NCI-H2227 (cell line): ENCODE measurements around the gene TAAR5.
"Not testable (repeated sequence)": the region's sequence is repeated elsewhere in the genome, so short reads cannot be mapped to it uniquely, and the experiment has no call there.

Source experiments
- DNase-seq: peaks from one replicate; lab custom pipeline; 2025; ENCODE audit not compliant: unreplicated experiment; lab: John Stamatoyannopoulos, UW

Gene TAAR5

GRCh38 chr6:132589454-132589853, at the start of gene TAAR5:
Gene TAAR5, minus strand, starts transcription at chr6:132589741. Its CDS starts 55 bp downstream, at chr6:132589686.
- DNase-seq: no peak

GRCh38 chr6:132637135-132637534, 47.6 kb upstream of the TAAR5 start:
- not testable (repeated sequence) for DNase-seq

- not testable (repeated sequence) for DNase-seq
These were observed 46.4 kb upstream of the TAAR5 start for GRCh38 chr6:132635906-132636305.

GRCh38 chr6:132635288-132635687, 45.7 kb upstream of the TAAR5 start:
- DNase-seq: not testable (repeated sequence)

GRCh38 chr6:132634796-132635195, 45.3 kb upstream of the TAAR5 start:
- DNase-seq: no peak

- DNase-seq: no peak
These were observed 43.8 kb upstream of the TAAR5 start for GRCh38 chr6:132633362-132633761.

- no peak for DNase-seq
These were observed 34.6 kb upstream of the TAAR5 start, which contains the start of gene TAAR2 for GRCh38 chr6:132624175-132624574. Gene TAAR2, minus strand, starts transcription at chr6:132624275. Its CDS starts 0 bp downstream, at chr6:132624275.

GRCh38 chr6:132623106-132623845, 33.7 kb upstream of the TAAR5 start:
- no peak for DNase-seq

GRCh38 chr6:132616677-132617076, 27.1 kb upstream of the TAAR5 start:
- no peak for DNase-seq

GRCh38 chr6:132614554-132614953, 25.0 kb upstream of the TAAR5 start:
- no peak for DNase-seq

GRCh38 chr6:132612449-132613108, 23.0 kb upstream of the TAAR5 start:
- no peak for DNase-seq

GRCh38 chr6:132611616-132612015, 22.1 kb upstream of the TAAR5 start:
- DNase-seq: no peak

GRCh38 chr6:132607544-132608233, 18.1 kb upstream of the TAAR5 start:
- DNase-seq: no peak

GRCh38 chr6:132604635-132605152, 15.2 kb upstream of the TAAR5 start:
- DNase-seq: no peak

GRCh38 chr6:132600900-132601299, 11.4 kb upstream of the TAAR5 start:
- not testable (repeated sequence) for DNase-seq

GRCh38 chr6:132598473-132598872, 8.9 kb upstream of the TAAR5 start:
- DNase-seq: no peak

GRCh38 chr6:132596201-132596600, 6.7 kb upstream of the TAAR5 start:
- DNase-seq: no peak

GRCh38 chr6:132592855-132593254, 3.3 kb upstream of the TAAR5 start:
- no peak for DNase-seq

GRCh38 chr6:132590362-132590761, 821 bp upstream of the TAAR5 start:
- no peak for DNase-seq

GRCh38 chr6:132587424-132587823, 2.1 kb downstream of the TAAR5 start:
- no peak for DNase-seq

- DNase-seq: no peak
These were observed 4.8 kb downstream of the TAAR5 start for GRCh38 chr6:132584698-132585097.

- DNase-seq: no peak
These were observed 17.8 kb downstream of the TAAR5 start for GRCh38 chr6:132571774-132572173.
